ENCODE measurements around the gene PBLD.

The PBLD gene

GRCh38 chr10:68233046-68233445, 99.7 kb downstream of the PBLD start:
- no peak for DNase-seq (ENCODE audit: low read depth)
